ENCODE measurements around the gene LACTB. TPM values are rescaled to one million over a fixed set of nuclear protein-coding genes. Genes with fewer than 3 reads are reported as not detected.
"Not testable (repeated sequence)": the region's sequence is repeated elsewhere in the genome, so short reads cannot be mapped to it uniquely, and the experiment has no call there.

Gene LACTB
- total RNA-seq, 2 donors from 2014 or later = 9.1 to 15.4 TPM

DNA sequence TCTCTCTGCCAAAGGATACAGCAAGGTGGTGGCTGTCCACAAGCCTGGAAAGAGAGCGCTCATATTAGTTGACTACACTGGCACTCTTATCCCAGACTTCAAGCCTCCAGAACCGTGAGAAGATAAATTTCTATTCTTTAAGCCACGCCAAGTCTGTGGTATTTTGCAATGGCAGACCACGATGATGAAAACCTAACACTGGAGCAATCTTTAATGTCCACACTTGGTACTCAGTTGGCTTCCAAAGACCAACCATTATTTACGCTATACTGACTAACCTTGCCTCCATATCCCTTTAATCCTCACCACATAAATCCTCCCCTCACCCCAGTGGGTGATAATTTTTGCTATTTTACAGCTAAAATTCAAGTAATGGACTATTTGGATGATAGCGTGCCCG lies 16.9 kb upstream of the LACTB start:
- Histone ChIP-seq H3K4me1 (replicated peaks) (no peaks in the 10 kb centered on the region), H3K27ac (no peak overlapping the region), H3K36me3 (no peaks in the 10 kb centered on the region), H3K9me3 (no peaks in the 10 kb centered on the region), H3K4me3 (no peak overlapping the region), H3K27me3 (replicated peaks; ENCODE audit: insufficient read depth) (no peaks in the 10 kb centered on the region)
- no peak for DNase-seq (ENCODE audit: low spot score)
- WGBS = 74% methylated on average over 7 of the region's 7 CpGs
- TF ChIP-seq POLR2AphosphoS5 (IDR thresholded peaks at IDR 0.05) (no peak), CTCF (IDR thresholded peaks at IDR 0.05) (no peak)
- intact Hi-C loops (cut with DNase I) = no loop called here

DNA sequence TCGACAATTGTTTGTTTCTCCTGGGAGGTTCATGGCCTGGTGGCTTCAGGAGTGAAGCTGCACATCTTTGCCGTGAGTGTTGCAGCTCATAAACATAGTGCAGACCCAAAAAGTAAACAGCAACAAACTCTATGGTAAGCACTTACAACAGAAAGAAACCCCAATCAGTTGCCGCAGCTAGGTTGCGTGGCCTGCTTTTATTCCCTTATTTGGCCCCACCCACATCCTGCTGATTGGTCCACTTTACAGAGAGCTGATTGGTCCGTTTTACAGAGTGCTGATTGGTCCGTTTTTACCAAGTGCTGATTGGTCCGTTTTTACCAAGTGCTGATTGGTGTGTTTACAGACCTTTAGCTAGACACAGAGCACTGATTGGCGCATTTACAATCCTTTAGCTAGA lies 16.3 kb upstream of the LACTB start:
- H3K36me3 ChIP-seq; H3K9me3 ChIP-seq; H3K27ac ChIP-seq; H3K4me3 ChIP-seq; intact Hi-C loops (cut with DNase I); H3K4me1 ChIP-seq (replicated peaks); DNase-seq (ENCODE audit: low spot score); H3K27me3 ChIP-seq (replicated peaks; ENCODE audit: insufficient read depth): not testable (repeated sequence)
- 71% methylated on average over 8 of the region's 8 CpGs for WGBS

- no peak overlapping the region for H3K4me3 ChIP-seq
- H3K4me1 ChIP-seq (replicated peaks) = no peaks in the 10 kb centered on the region
- H3K27me3 ChIP-seq (replicated peaks; ENCODE audit: insufficient read depth) = no peaks in the 10 kb centered on the region
- TF ChIP-seq POLR2AphosphoS5 (IDR thresholded peaks at IDR 0.05) (no peak), CTCF (IDR thresholded peaks at IDR 0.05) (no peak), POLR2A (IDR thresholded peaks at IDR 0.05) (no peak)
- H3K27ac ChIP-seq = no peak overlapping the region
- no peaks in the 10 kb centered on the region for H3K9me3 ChIP-seq
- no peak for DNase-seq (ENCODE audit: low spot score)
- intact Hi-C loops (cut with DNase I) = no loop called here
- no peaks in the 10 kb centered on the region for H3K36me3 ChIP-seq
- WGBS = 38% methylated on average over 9 of the region's 9 CpGs
These were observed 13.6 kb upstream of the LACTB start for GRCh38 chr15:63107895-63108546.

GRCh38 chr15:63109498-63109897 lies 12.2 kb upstream of the LACTB start:
- intact Hi-C loops (cut with DNase I) = no loop called here
- H3K27ac ChIP-seq = no peak overlapping the region
- no peaks in the 10 kb centered on the region for H3K4me1 ChIP-seq (replicated peaks)
- no peaks in the 10 kb centered on the region for H3K27me3 ChIP-seq (replicated peaks; ENCODE audit: insufficient read depth)
- TF ChIP-seq POLR2AphosphoS5 (IDR thresholded peaks at IDR 0.05) (no peak), CTCF (IDR thresholded peaks at IDR 0.05) (no peak), POLR2A (IDR thresholded peaks at IDR 0.05) (no peak)
- 74% methylated on average over 2 of the region's 2 CpGs for WGBS
- H3K9me3 ChIP-seq = no peaks in the 10 kb centered on the region
- no peaks in the 10 kb centered on the region for H3K36me3 ChIP-seq
- H3K4me3 ChIP-seq = no peak overlapping the region
- DNase-seq (ENCODE audit: low spot score) = no peak

DNA sequence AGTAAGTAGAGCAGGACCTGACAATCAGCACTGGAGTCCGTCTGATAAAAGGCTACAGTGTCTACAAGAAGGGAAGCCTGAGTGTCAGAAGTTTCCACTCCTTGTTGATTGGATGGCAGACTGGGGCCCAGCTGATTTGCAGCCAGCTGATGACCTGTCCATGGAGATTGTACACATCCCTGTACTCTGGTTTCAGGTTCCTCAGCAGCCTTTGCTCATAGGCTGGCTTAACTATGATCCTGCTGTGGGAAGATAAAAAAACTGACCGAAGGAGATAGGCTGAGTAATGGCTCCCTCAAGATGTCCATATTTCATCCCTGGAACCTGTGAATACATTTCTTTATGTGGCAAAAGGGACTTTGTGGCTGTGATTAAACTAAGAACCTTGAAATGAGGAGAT lies 11.7 kb upstream of the LACTB start:
- H3K9me3 ChIP-seq = no peaks in the 10 kb centered on the region
- intact Hi-C loops (cut with DNase I) = no loop called here
- TF ChIP-seq POLR2AphosphoS5 (IDR thresholded peaks at IDR 0.05) (no peak), POLR2A (IDR thresholded peaks at IDR 0.05) (no peak), CTCF (IDR thresholded peaks at IDR 0.05) (no peak)
- H3K27me3 ChIP-seq (replicated peaks; ENCODE audit: insufficient read depth) = no peaks in the 10 kb centered on the region
- H3K4me1 ChIP-seq (replicated peaks) = no peaks in the 10 kb centered on the region
- no peak overlapping the region for H3K27ac ChIP-seq
- DNase-seq (ENCODE audit: low spot score) = no peak
- 90% methylated on average over 2 of the region's 2 CpGs for WGBS
- no peaks in the 10 kb centered on the region for H3K36me3 ChIP-seq
- no peak overlapping the region for H3K4me3 ChIP-seq

All from prostate gland (tissue), 2 donors.